ENCODE measurements around the gene DPP10.

GRCh38 chr2:115219296-115219695, 776.9 kb downstream of the DPP10 start:
- TF ChIP-seq, protein P1, sequence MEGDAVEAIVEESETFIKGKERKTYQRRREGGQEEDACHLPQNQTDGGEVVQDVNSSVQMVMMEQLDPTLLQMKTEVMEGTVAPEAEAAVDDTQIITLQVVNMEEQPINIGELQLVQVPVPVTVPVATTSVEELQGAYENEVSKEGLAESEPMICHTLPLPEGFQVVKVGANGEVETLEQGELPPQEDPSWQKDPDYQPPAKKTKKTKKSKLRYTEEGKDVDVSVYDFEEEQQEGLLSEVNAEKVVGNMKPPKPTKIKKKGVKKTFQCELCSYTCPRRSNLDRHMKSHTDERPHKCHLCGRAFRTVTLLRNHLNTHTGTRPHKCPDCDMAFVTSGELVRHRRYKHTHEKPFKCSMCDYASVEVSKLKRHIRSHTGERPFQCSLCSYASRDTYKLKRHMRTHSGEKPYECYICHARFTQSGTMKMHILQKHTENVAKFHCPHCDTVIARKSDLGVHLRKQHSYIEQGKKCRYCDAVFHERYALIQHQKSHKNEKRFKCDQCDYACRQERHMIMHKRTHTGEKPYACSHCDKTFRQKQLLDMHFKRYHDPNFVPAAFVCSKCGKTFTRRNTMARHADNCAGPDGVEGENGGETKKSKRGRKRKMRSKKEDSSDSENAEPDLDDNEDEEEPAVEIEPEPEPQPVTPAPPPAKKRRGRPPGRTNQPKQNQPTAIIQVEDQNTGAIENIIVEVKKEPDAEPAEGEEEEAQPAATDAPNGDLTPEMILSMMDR (IDR thresholded peaks at IDR 0.05), result no peak
- no peak for TF ChIP-seq POLR2A (IDR thresholded peaks at IDR 0.05)
